Prostate gland (tissue), 2 donors: ENCODE results near the gene ACOT11.

Source experiments
- CTCF ChIP-seq, 4 experiments: fragments of 200-600 bp in 2 of 4; fragments of 450-650 bp in 2 of 4; sonication (generic) in 2 of 4; IDR thresholded peaks; 1 replicate in 3 of 4; 2 replicates in 1 of 4; pipeline ENCODE4 v1.5.1; 2016 to 2019; ENCODE audit warnings: antibody characterized with exemption in 4 of 4, mild to moderate bottlenecking in 2 of 4, moderate library complexity in 2 of 4
- POLR2A ChIP-seq: fragments of 450-650 bp; IDR thresholded peaks from one replicate; pipeline ENCODE4 v1.6.1; 2016; ENCODE audit warnings: antibody characterized with exemption, mild to moderate bottlenecking

GRCh38 chr1:54498383-54499096, 49.5 kb upstream of the ACOT11 start:
- TF ChIP-seq CTCF (IDR thresholded peaks at IDR 0.05) = no peak
- no peak for TF ChIP-seq POLR2A
